NCI-H2107 treated with DMSO at 0.1 percent for 48 hours (cell line): ENCODE data around the gene HOXA7.

ENCODE experiments used
- DNase-seq: peaks from one replicate; lab custom pipeline; 2025; ENCODE audit not compliant: unreplicated experiment; lab: John Stamatoyannopoulos, UW

The HOXA7 gene

GRCh38 chr7:27182285-27182841 lies 25.9 kb upstream of the HOXA7 start:
- no peak for DNase-seq

GRCh38 chr7:27181795-27182275 lies 25.4 kb upstream of the HOXA7 start:
- DNase-seq = no peak

GRCh38 chr7:27180431-27181420 lies 24.3 kb upstream of the HOXA7 start:
- no peak for DNase-seq

- DNase-seq = no peak
These were observed 23.3 kb upstream of the HOXA7 start for GRCh38 chr7:27179503-27180430.

GRCh38 chr7:27179030-27179429 lies 22.6 kb upstream of the HOXA7 start:
- no peak for DNase-seq

DNA sequence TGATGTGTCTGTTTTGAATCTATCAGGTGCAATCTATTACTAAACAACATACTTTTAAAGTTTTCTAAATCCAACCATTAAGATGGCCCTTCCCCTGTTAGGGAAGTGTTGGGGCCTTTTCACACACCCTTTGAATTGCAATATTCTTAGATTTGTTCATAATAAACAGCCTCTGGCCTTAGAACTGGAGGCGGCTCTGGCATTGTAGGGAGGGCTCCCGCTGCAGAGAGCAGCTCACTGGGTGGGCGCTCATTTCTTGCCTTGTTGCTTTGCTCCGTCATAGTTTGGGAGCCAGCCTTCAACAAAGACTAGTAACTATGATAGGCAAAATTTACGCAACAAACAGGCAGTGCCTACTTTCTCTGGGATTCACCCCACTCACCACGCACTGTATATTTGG lies 21.9 kb upstream of the HOXA7 start:
- no peak for DNase-seq

- DNase-seq = no peak
These were observed 21.4 kb upstream of the HOXA7 start for GRCh38 chr7:27177795-27178320.

- no peak for DNase-seq
These were observed 20.7 kb upstream of the HOXA7 start for GRCh38 chr7:27176962-27177794.

DNA sequence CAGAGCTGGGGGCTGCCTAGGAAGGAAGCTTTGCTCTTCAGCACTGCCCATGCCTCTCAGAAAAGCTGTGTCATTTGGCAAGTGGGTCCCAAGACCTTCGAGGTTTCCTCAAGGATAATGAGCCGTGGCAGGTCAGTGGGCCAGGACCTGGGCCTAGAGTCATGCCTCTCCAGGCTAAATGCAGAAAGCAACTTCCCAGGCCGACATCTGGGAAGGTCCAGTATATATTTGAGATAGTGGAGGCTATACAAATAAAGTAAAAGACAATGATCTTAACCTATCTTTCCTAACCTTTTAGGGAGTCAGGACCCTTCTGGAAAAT lies 20.0 kb upstream of the HOXA7 start:
- DNase-seq = no peak

- DNase-seq = no peak
These were observed 19.4 kb upstream of the HOXA7 start for GRCh38 chr7:27175626-27176523.

GRCh38 chr7:27174874-27175625 lies 18.6 kb upstream of the HOXA7 start:
- no peak for DNase-seq

GRCh38 chr7:27173956-27174873 lies 17.7 kb upstream of the HOXA7 start, which contains the start of gene HOXA10:
Gene HOXA10, minus strand, starts transcription at chr7:27174320. Its CDS starts 14 bp downstream, at chr7:27174306.
- no peak for DNase-seq

- no peak for DNase-seq
These were observed 17.1 kb upstream of the HOXA7 start for GRCh38 chr7:27173511-27173955.

DNA sequence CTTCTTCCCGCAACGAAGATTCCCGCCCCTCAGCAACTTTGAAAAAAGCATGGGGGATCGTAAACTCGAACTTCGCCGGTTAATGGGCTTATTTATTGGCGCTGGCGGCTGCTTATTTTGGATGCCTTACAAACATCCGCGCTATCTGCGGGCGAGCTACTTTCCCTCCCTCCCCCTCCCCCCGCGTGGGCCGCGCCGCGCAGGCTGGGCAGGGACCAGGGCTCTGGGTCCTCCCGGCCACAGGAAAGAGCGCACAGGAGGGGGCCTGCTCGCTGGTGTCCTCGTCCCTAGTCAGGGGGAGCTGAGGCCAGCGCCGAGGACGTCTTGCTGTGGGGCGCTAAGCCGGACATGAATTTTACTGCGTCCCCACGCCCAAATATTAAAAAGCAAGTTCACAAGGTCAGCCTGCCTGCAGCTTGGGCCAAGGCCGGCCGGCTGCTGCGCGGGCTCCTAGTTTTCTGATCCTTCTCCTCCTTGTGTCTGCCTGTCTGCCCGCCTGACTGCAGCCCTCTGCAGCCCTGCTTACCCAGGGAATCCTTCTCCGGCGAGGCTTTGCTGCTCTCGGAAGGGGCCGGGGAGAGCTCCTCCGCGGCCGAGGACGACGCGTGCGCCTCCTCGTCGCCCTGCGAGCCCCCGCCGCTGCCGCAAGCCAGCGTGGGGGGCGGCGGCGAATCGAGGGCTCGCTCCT lies 16.5 kb upstream of the HOXA7 start:
- DNase-seq = no peak

GRCh38 chr7:27172315-27172774 lies 15.9 kb upstream of the HOXA7 start:
- DNase-seq = no peak

GRCh38 chr7:27171637-27172314 lies 15.3 kb upstream of the HOXA7 start:
- DNase-seq = no peak
